ENCODE results near the gene TMEFF1. TPM values are rescaled to one million over a fixed set of nuclear protein-coding genes. Genes with fewer than 3 reads are reported as not detected.

TMEFF1 gene
- total RNA-seq, 1 donor = not detected

- no peaks in the 10 kb centered on the region for H3K27me3 ChIP-seq (ENCODE audit: insufficient read depth, low read length)
- H3K9me3 ChIP-seq (ENCODE audit: low read depth, low read length) = no peaks in the 10 kb centered on the region
- H3K4me3 ChIP-seq (ENCODE audit: low read length) = no peak overlapping the region
- H3K4me1 ChIP-seq (ENCODE audit: insufficient read depth, low read length) = no peaks in the 10 kb centered on the region
These were observed 88.3 kb downstream of the TMEFF1 start for GRCh38 chr9:100561256-100561655.

- Histone ChIP-seq H3K4me1 (ENCODE audit: insufficient read depth, low read length) (no peaks in the 10 kb centered on the region), H3K4me3 (ENCODE audit: low read length) (no peak overlapping the region), H3K27me3 (ENCODE audit: insufficient read depth, low read length) (no peaks in the 10 kb centered on the region), H3K9me3 (ENCODE audit: low read depth, low read length) (no peaks in the 10 kb centered on the region)
These were observed 94.9 kb downstream of the TMEFF1 start for GRCh38 chr9:100567856-100568255.

DNA sequence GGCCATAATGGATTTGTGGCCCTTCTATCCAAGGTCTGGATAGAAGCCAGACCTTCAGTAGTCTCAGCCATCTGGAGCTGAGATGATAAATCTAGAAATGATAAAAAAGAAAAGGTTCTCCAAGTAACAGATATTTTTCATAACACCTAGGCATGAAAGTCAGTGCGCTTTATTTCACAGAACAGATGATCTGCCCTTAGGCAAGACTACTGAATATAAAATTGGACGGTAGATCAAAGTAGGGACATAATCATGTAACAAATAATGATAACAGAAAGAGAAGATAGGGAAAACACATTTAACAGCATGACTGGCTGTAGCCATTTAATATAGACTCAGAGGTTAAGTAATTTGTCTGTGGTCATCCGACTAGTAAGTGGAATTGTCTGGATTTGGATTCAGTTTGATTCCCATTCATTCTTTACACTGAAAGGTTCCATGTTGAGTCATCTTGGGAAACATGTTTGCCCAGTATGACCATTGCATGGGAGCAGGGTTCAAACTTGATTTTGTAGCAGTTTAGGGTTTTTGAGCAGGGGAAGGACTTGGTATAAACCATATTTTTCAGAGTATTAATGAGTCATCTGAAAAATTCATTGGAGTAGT lies 100.8 kb downstream of the TMEFF1 start:
- H3K4me1 ChIP-seq (ENCODE audit: insufficient read depth, low read length) = no peaks in the 10 kb centered on the region
- no peaks in the 10 kb centered on the region for H3K9me3 ChIP-seq (ENCODE audit: low read depth, low read length)
- H3K4me3 ChIP-seq (ENCODE audit: low read length) = no peak overlapping the region
- H3K27me3 ChIP-seq (ENCODE audit: insufficient read depth, low read length) = no peaks in the 10 kb centered on the region

- H3K4me3 ChIP-seq (ENCODE audit: low read length) = no peak overlapping the region
- H3K27me3 ChIP-seq (ENCODE audit: insufficient read depth, low read length) = no peaks in the 10 kb centered on the region
- H3K9me3 ChIP-seq (ENCODE audit: low read depth, low read length) = no peaks in the 10 kb centered on the region
- no peaks in the 10 kb centered on the region for H3K4me1 ChIP-seq (ENCODE audit: insufficient read depth, low read length)
These were observed 102.1 kb downstream of the TMEFF1 start for GRCh38 chr9:100575006-100575405.

DNA sequence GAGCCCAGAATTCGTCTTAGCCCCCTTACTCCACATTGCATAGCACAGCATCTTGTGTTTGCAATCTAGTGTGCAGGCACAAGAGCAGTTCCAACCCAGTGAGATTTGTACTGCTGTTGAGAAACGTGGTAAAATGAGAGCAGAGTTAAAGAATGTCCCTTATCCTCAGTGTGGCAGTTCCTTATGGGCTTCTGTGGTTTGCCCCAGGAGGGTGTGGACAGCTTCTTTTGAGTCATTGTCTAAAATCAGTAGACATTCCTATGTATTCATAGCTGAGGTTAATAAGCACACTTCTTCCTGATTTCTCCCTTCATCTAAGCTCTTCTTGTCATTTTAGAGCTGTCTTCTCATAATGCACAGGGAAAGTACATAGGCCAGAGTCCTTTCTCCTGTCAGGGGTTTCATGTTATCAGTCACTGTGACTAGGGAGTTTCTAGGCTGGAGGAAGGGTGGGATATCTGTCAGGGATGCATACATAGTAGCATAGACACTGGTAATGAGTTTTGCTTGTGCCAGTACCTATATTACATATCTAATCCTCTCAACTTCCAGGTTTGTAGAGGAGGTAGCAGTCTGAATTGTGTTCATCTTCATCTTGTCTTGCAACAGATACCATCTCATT lies 102.9 kb downstream of the TMEFF1 start:
- H3K27me3 ChIP-seq (ENCODE audit: insufficient read depth, low read length) = no peaks in the 10 kb centered on the region
- H3K4me3 ChIP-seq (ENCODE audit: low read length) = no peak overlapping the region
- no peaks in the 10 kb centered on the region for H3K4me1 ChIP-seq (ENCODE audit: insufficient read depth, low read length)
- H3K9me3 ChIP-seq (ENCODE audit: low read depth, low read length) = no peaks in the 10 kb centered on the region

GRCh38 chr9:100577776-100578448 lies 105.0 kb downstream of the TMEFF1 start, which contains the start of gene CAVIN4:
Gene CAVIN4, plus strand, starts transcription at chr9:100578079. Its CDS starts 65 bp downstream, at chr9:100578144.
- no peaks in the 10 kb centered on the region for H3K9me3 ChIP-seq (ENCODE audit: low read depth, low read length)
- no peak within 1 kb of the TSS for H3K4me3 ChIP-seq (ENCODE audit: low read length)
- H3K27me3 ChIP-seq (ENCODE audit: insufficient read depth, low read length) = no peaks in the 10 kb centered on the region
- H3K4me1 ChIP-seq (ENCODE audit: insufficient read depth, low read length) = no peaks in the 10 kb centered on the region

DNA sequence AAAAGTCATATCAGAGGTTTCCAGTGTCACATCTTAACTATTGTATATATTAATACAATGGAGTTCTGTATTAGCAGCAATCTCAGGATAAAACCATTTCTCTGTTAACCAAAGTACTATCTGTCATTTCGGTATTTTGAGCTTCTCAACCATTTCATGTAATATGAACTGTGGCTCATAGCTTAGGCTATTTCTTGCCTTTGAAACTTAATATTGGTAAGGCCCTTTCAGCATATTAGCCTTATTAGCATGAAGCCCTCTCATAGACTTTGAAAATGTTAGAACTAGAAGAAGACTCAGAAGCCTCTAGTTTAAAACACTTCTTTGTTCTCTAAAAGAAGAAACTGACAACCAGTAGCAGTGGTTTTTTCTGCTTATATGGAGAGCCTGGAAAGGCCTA lies 105.7 kb downstream of the TMEFF1 start:
- no peaks in the 10 kb centered on the region for H3K27me3 ChIP-seq (ENCODE audit: insufficient read depth, low read length)
- no peaks in the 10 kb centered on the region for H3K9me3 ChIP-seq (ENCODE audit: low read depth, low read length)
- no peaks in the 10 kb centered on the region for H3K4me1 ChIP-seq (ENCODE audit: insufficient read depth, low read length)
- no peak overlapping the region for H3K4me3 ChIP-seq (ENCODE audit: low read length)

- Histone ChIP-seq H3K4me3 (ENCODE audit: low read length) (no peak overlapping the region), H3K27me3 (ENCODE audit: insufficient read depth, low read length) (no peaks in the 10 kb centered on the region), H3K9me3 (ENCODE audit: low read depth, low read length) (no peaks in the 10 kb centered on the region), H3K4me1 (ENCODE audit: insufficient read depth, low read length) (no peaks in the 10 kb centered on the region)
These were observed 106.7 kb downstream of the TMEFF1 start for GRCh38 chr9:100579665-100580064.

DNA sequence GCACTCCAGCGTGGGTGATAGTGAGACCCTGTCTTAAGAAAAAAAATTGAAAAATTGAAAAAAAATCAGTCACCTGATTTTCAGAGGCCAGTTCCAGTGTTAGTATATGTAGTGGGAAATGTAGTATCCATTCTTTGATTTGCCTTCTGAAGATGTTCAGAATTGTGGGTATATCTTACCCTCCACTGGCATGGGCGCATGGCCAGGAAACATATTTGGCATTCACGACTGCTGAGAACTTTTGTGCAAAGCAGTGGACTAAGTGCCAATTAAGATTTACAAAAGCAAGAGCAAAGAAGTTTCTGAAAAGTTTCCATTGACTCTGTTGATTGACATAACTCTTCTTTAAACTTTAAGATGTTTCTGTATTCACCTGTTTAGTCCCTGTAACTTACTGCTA lies 107.3 kb downstream of the TMEFF1 start:
- no peaks in the 10 kb centered on the region for H3K27me3 ChIP-seq (ENCODE audit: insufficient read depth, low read length)
- no peaks in the 10 kb centered on the region for H3K4me1 ChIP-seq (ENCODE audit: insufficient read depth, low read length)
- no peak overlapping the region for H3K4me3 ChIP-seq (ENCODE audit: low read length)
- no peaks in the 10 kb centered on the region for H3K9me3 ChIP-seq (ENCODE audit: low read depth, low read length)

DNA sequence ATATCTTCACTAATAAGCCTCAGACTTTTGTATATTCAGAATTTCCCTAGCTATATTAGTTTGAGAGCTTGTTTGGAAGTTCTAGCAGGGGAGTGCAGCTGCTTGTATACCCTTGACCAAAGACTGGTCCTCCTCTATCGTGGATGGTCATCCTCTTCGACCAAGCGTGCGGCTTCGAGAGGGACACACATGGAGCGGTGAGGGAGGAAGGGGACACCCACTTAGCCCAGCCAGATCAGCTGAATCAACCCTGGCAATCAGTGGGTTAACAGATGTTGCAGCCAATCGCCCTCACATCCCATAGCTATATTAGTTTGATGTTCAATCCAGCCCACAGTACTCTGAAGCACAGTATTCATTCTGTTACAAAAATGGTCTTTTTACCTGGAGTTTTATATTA lies 108.1 kb downstream of the TMEFF1 start:
- H3K9me3 ChIP-seq (ENCODE audit: low read depth, low read length) = no peaks in the 10 kb centered on the region
- H3K27me3 ChIP-seq (ENCODE audit: insufficient read depth, low read length) = no peaks in the 10 kb centered on the region
- no peak overlapping the region for H3K4me3 ChIP-seq (ENCODE audit: low read length)
- H3K4me1 ChIP-seq (ENCODE audit: insufficient read depth, low read length) = no peaks in the 10 kb centered on the region

- Histone ChIP-seq H3K4me3 (ENCODE audit: low read length) (no peak overlapping the region), H3K27me3 (ENCODE audit: insufficient read depth, low read length) (no peaks in the 10 kb centered on the region), H3K9me3 (ENCODE audit: low read depth, low read length) (no peaks in the 10 kb centered on the region), H3K4me1 (ENCODE audit: insufficient read depth, low read length) (no peaks in the 10 kb centered on the region)
These were observed 108.7 kb downstream of the TMEFF1 start for GRCh38 chr9:100581661-100582060.

DNA sequence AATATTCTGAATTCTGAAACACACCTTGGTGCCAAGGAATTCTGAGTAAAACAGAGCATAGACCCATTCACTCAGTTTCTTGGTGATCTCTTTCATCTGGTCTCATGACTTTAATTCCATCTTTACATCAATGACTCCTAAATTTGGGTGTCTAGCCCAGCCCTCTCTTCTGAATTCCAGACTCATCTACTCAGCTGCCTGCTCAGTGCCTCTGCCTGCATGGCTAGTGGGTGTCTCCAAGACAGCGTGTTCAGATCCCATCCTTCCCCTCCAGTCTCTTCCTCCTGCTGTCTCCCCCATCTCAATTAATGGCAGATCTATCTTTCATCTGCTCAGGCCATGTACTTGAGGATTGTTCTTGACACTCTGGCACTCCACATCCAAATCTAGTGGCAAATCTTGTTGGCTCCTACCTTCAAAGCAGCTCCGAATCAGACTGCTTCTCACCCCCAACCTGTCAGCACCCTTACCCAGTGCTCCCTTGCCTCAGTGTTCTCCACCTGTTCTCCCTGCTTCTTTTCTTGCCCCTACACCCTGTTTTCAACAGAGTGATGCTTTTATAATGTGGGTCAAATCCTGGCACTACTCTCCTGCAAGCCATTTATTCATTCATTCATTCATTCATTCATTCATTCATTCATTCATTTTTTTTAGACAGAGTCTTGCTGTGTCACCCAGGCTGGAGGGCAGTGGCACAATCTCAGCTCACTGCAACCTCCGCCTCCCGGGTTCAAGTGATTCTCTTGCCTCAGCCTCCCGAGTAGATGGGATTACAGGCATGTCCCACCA lies 110.3 kb downstream of the TMEFF1 start:
- H3K4me3 ChIP-seq (ENCODE audit: low read length) = no peak overlapping the region
- no peaks in the 10 kb centered on the region for H3K9me3 ChIP-seq (ENCODE audit: low read depth, low read length)
- H3K4me1 ChIP-seq (ENCODE audit: insufficient read depth, low read length) = no peaks in the 10 kb centered on the region
- no peaks in the 10 kb centered on the region for H3K27me3 ChIP-seq (ENCODE audit: insufficient read depth, low read length)

DNA sequence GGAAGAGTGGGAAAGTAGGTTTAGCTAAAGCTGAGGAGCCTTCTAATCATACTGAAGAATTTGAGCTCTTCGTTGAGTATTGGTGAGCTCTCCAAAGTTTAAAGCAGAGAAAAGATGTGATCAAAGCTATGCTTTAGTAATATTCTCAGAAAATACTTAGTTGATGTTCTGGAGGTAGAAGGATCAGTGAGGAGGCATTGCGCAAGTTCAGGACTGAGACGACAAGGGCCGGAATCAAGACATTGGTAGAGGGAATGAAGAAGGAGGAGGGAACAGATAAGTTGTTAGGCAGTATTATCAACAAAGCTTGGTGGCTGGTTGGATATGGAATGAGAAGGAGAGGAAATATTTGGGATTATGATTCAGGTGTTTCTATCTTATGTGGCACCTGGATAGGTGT lies 112.0 kb downstream of the TMEFF1 start:
- Histone ChIP-seq H3K4me1 (ENCODE audit: insufficient read depth, low read length) (no peaks in the 10 kb centered on the region), H3K9me3 (ENCODE audit: low read depth, low read length) (no peaks in the 10 kb centered on the region), H3K4me3 (ENCODE audit: low read length) (no peak overlapping the region), H3K27me3 (ENCODE audit: insufficient read depth, low read length) (no peaks in the 10 kb centered on the region)

DNA sequence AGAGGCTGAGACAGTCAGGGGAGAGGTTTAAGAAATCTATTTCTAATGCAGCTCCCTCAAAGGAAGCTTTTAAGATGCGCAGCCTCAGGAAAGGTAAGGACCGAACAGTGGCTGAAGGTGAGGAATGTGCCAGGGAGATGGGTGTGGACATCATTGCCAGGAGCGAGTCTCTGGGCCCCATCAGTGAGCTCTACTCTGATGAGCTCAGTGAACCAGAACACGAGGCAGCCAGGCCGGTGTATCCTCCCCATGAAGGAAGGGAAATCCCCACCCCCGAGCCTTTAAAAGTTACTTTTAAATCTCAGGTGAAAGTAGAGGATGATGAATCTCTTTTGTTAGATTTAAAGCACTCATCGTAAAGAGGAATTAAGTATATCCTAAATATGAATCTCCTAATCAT lies 113.1 kb downstream of the TMEFF1 start:
- Histone ChIP-seq H3K4me3 (ENCODE audit: low read length) (no peak overlapping the region), H3K4me1 (ENCODE audit: insufficient read depth, low read length) (no peaks in the 10 kb centered on the region), H3K9me3 (ENCODE audit: low read depth, low read length) (no peaks in the 10 kb centered on the region), H3K27me3 (ENCODE audit: insufficient read depth, low read length) (no peaks in the 10 kb centered on the region)

DNA sequence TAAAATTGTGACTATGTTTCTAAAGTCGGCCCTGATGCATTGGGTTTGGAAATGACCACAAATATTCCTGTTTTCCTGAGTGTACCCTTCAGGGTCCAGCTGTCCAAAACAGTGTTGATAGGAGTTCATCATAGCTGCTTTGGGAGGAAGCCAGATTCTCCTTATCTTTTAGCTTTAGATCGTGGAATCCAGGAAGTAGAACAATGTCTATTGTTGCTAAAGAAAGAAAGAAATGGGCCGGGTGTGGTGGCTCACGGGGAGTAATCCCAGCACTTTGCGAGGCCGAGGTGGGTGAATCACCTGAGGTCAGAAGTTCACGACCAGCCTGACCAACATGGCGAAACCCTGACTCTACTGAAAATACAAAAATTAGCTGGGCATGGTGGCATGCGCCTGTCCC lies 114.4 kb downstream of the TMEFF1 start:
- H3K4me1 ChIP-seq (ENCODE audit: insufficient read depth, low read length) = no peaks in the 10 kb centered on the region
- no peak overlapping the region for H3K4me3 ChIP-seq (ENCODE audit: low read length)
- no peaks in the 10 kb centered on the region for H3K9me3 ChIP-seq (ENCODE audit: low read depth, low read length)
- H3K27me3 ChIP-seq (ENCODE audit: insufficient read depth, low read length) = no peaks in the 10 kb centered on the region

Data from mononuclear cell (primary cell).